Pancreas (tissue), 10 donors: Measurements from ENCODE around the gene C18orf54. TPM values are rescaled to one million over a fixed set of nuclear protein-coding genes. Genes with fewer than 3 reads are reported as not detected.
"Not testable (repeated sequence)": the region's sequence is repeated elsewhere in the genome, so short reads cannot be mapped to it uniquely, and the experiment has no call there.

Source experiments
- ATAC-seq, 4 donors: fragments of 200-7000 bp; cut with Tn5 transposase; one replicate each; pipeline versions ENCODE4 v1.8.0 to v1.9.1; 2020; ENCODE audit warnings: mild to moderate bottlenecking in 4 of 4, moderate library complexity in 4 of 4
- DNase-seq, 6 donors: peaks; one replicate each; pipeline ENCODE4 v3.0.0-alpha.2; 2020
- FAIRE-seq: peaks from 2 replicates; lab custom pipeline; 2012; peaks lifted over from hg19 to GRCh38; lab: Jason Lieb, UNC
- H3K27ac ChIP-seq, 4 donors: fragments of 200-600 bp; sonication (generic); 1 replicate in 3 of 4; 2 replicates in 1 of 4; pipeline versions ENCODE4 v1.5.0 to v1.8.0; 2020
- H3K27me3 ChIP-seq, 4 donors: fragments of 200-600 bp; one replicate each; pipeline ENCODE4 v1.8.0; 2021
- H3K36me3 ChIP-seq, 3 donors: fragments of 200-600 bp; sonication (generic) in 1 of 3; one replicate each; pipeline versions ENCODE4 v1.5.0 to v1.8.0; 2020 to 2021
- H3K4me1 ChIP-seq, 3 donors: fragments of 200-600 bp; one replicate each; pipeline ENCODE4 v1.8.0; 2021
- H3K4me3 ChIP-seq, 4 donors: fragments of 200-600 bp; sonication (generic) in 2 of 4; one replicate each; pipeline versions ENCODE4 v1.5.0 to v1.8.0; 2020 to 2021
- H3K9me3 ChIP-seq, 4 donors: fragments of 200-600 bp; one replicate each; pipeline ENCODE4 v1.8.0; 2021
- CTCF ChIP-seq, 4 donors: fragments of 200-600 bp; sonication (generic) in 3 of 4; IDR thresholded peaks; one replicate each; pipeline versions ENCODE4 v1.5.0 to v1.8.0; 2021; ENCODE audit warnings: antibody characterized with exemption in 4 of 4
- WGBS, 2 donors: extraction: QIAGEN DNeasy Blood & Tissue Kit; methylation state at CpG; one replicate each; pipeline ENCODE4 v1.1.7; 2013; 5-methylcytosine and 5-hydroxymethylcytosine counted together
- intact Hi-C, 3 donors: fragments of 100-400 bp; cut with DNase I; formaldehyde crosslinking; loops; one replicate each; pipeline versions ENCODE4 v1.11.1 to v1.14.2; 2022
- polyA plus RNA-seq, 2 donors: library from polyadenylated mRNA; stranded (reverse); fragments of 200-250 nt; gene quantifications; one replicate each; pipeline ENCODE4 v1.2.3, GENCODE V29; 2013
- total RNA-seq, 6 donors: library from RNA; stranded (reverse); fragmentation: NEBNext Ultra II Directional in 4 of 6; extraction: Animal tissue kit (Norgen Biotek cat#: 25700) in 4 of 6; gene quantifications; one replicate each; pipeline versions ENCODE4 v1.2.1 to v1.2.4, GENCODE V29; 2021 to 2023
- donor health status: healthy with polysubstance abuse.
- donor health status: DM: no; HTN: no; CAD: no; lungs with moderate emphysema.
- donor health status: DM: no; HTN: no; CAD: no.
- donor health status: control.
- donor health status: control.
- donor health status: Bipolar disorder and iron deficiency.
- donor health status: DM: yes; HTN: yes; CAD: no.
- donor health status: DM: no; HTN: no; CAD: no.
- donor health status: DM: no; HTN: no; CAD: no.
- donor health status: DM: yes; HTN: yes; CAD: no.

Gene C18orf54
- total RNA-seq = 1 to 10 TPM in 1 of 6 donors, under 1 TPM in 5; 0.14 to 1.4 (median 0.34) TPM
- polyA plus RNA-seq = under 1 TPM; 0.19 to 0.26 TPM

- Histone ChIP-seq H3K4me1 (peaks cover 0 to 6% (median 0%) of the 10 kb centered on the region in 3 donors), H3K36me3 (no peaks in the 10 kb centered on the region), H3K27ac (peak within 1 kb of the TSS in 1 of 4 donors; percentile 22), H3K9me3 (no peaks in the 10 kb centered on the region), H3K4me3 (peak within 1 kb of the TSS; percentile 38 to 73 (median 55)), H3K27me3 (peaks cover 0 to 12% (median 0%) of the 10 kb centered on the region in 4 donors)
- DNase-seq = peak; percentile 67 to 92 (median 82)
- intact Hi-C loops = no loop called here
- TF ChIP-seq CTCF (IDR thresholded peaks at IDR 0.05) = no peak
- peak; percentile 98 to 100 (median 99) for ATAC-seq
- no peak for FAIRE-seq
- 0% methylated on average over 60 to 62 of the region's 62 CpGs for WGBS, 2 donors
Observed at GRCh38 chr18:54357660-54358494, at the start of gene C18orf54, which contains the start of gene STARD6. Gene C18orf54, plus strand, starts transcription at chr18:54357906. Its CDS starts 2,667 bp downstream, at chr18:54360573. Gene STARD6, minus strand, starts transcription at chr18:54357858. Its CDS starts 3,285 bp downstream, at chr18:54354573.

- intact Hi-C loops, H3K27ac ChIP-seq, ATAC-seq: not testable (repeated sequence)
Observed at GRCh38 chr18:54309564-54309963, 48.1 kb upstream of the C18orf54 start.

GRCh38 chr18:54316071-54316820, 41.5 kb upstream of the C18orf54 start:
- H3K27me3 ChIP-seq = no peaks in the 10 kb centered on the region
- H3K9me3 ChIP-seq = no peaks in the 10 kb centered on the region
- H3K4me3 ChIP-seq = no peak overlapping the region
- no peaks in the 10 kb centered on the region for H3K4me1 ChIP-seq
- intact Hi-C loops = no loop called here
- FAIRE-seq (no peak), ATAC-seq (no peak), DNase-seq (no peak)
- TF ChIP-seq CTCF (IDR thresholded peaks at IDR 0.05) = no peak
- H3K36me3 ChIP-seq = no peaks in the 10 kb centered on the region
- H3K27ac ChIP-seq = no peak overlapping the region

More at GRCh38 chr18:54309564-54309963, 48.1 kb upstream of the C18orf54 start:
- H3K4me1 ChIP-seq, H3K4me3 ChIP-seq, H3K27me3 ChIP-seq, H3K9me3 ChIP-seq, DNase-seq, FAIRE-seq, H3K36me3 ChIP-seq: not testable (repeated sequence)
- WGBS, 2 donors = 75 to 89% methylated on average over 8 of the region's 8 CpGs

GRCh38 chr18:54323561-54323960, 34.1 kb upstream of the C18orf54 start:
- intact Hi-C loops = no loop called here
- Histone ChIP-seq H3K4me3 (no peak overlapping the region), H3K4me1 (no peaks in the 10 kb centered on the region), H3K36me3 (no peaks in the 10 kb centered on the region), H3K27ac (no peak overlapping the region), H3K9me3 (no peaks in the 10 kb centered on the region), H3K27me3 (no peaks in the 10 kb centered on the region)
- DNase-seq (no peak), FAIRE-seq (no peak), ATAC-seq (no peak)
- no peak for TF ChIP-seq CTCF (IDR thresholded peaks at IDR 0.05)

GRCh38 chr18:54323970-54324369, 33.7 kb upstream of the C18orf54 start:
- FAIRE-seq (no peak), DNase-seq (no peak), ATAC-seq (no peak)
- H3K36me3 ChIP-seq = no peaks in the 10 kb centered on the region
- H3K27me3 ChIP-seq = no peaks in the 10 kb centered on the region
- no peaks in the 10 kb centered on the region for H3K4me1 ChIP-seq
- H3K27ac ChIP-seq = no peak overlapping the region
- H3K4me3 ChIP-seq = no peak overlapping the region
- TF ChIP-seq CTCF (IDR thresholded peaks at IDR 0.05) = no peak
- WGBS, 2 donors = 75 to 78% methylated on average over 2 of the region's 2 CpGs
- H3K9me3 ChIP-seq = no peaks in the 10 kb centered on the region
- intact Hi-C loops = no loop called here
